Colonic mucosa (tissue), 4 donors: Measurements from ENCODE around the gene AANAT. TPM values are rescaled to one million over a fixed set of nuclear protein-coding genes. Genes with fewer than 3 reads are reported as not detected.
"Not testable (repeated sequence)": the region's sequence is repeated elsewhere in the genome, so short reads cannot be mapped to it uniquely, and the experiment has no call there.

ENCODE experiments used
- DNase-seq: peaks from one replicate; pipeline ENCODE4 v3.0.0-alpha.2; 2020
- H3K27ac ChIP-seq: fragments of 200-600 bp; one replicate; pipeline ENCODE4 v1.8.0; 2021
- H3K27me3 ChIP-seq: fragments of 200-600 bp; one replicate; pipeline ENCODE4 v1.8.0; 2021
- H3K36me3 ChIP-seq: fragments of 200-600 bp; one replicate; pipeline ENCODE4 v1.8.0; 2021
- H3K4me1 ChIP-seq: fragments of 200-600 bp; one replicate; pipeline ENCODE4 v1.8.0; 2021; ENCODE audit warnings: mild to moderate bottlenecking
- H3K4me3 ChIP-seq: fragments of 200-600 bp; one replicate; pipeline ENCODE4 v1.8.0; 2021
- H3K9ac ChIP-seq, 2 donors: one replicate each; pipeline ENCODE4 v1.7.0; 2013; ENCODE audit warnings: control low read depth in 2 of 2, low read depth in 2 of 2, low read length in 2 of 2
- H3K9me3 ChIP-seq: fragments of 200-600 bp; one replicate; pipeline ENCODE4 v1.8.0; 2021
- CTCF ChIP-seq: fragments of 200-600 bp; IDR thresholded peaks from one replicate; pipeline ENCODE4 v1.8.0; 2022; ENCODE audit warnings: antibody characterized with exemption, mild to moderate bottlenecking
- intact Hi-C: fragments of 100-400 bp; cut with DNase I; formaldehyde crosslinking; loops from one replicate; pipeline ENCODE4 v1.14.1; 2022
- total RNA-seq, 2 donors: library from RNA; stranded (reverse); fragmentation: NEBNext Ultra II Directional in 1 of 2; extraction: Animal tissue kit (Norgen Biotek cat#: 25700) in 1 of 2; gene quantifications; one replicate each; pipeline ENCODE4 v1.2.1, GENCODE V29; 2021
- donor health status: healthy.
- donor health status: DM: no; HTN: no; CAD: no.
- donor health status: DM: no; HTN: no; CAD: no.

The AANAT gene
- total RNA-seq, 2 donors from 2014 or later, result not detected

DNA sequence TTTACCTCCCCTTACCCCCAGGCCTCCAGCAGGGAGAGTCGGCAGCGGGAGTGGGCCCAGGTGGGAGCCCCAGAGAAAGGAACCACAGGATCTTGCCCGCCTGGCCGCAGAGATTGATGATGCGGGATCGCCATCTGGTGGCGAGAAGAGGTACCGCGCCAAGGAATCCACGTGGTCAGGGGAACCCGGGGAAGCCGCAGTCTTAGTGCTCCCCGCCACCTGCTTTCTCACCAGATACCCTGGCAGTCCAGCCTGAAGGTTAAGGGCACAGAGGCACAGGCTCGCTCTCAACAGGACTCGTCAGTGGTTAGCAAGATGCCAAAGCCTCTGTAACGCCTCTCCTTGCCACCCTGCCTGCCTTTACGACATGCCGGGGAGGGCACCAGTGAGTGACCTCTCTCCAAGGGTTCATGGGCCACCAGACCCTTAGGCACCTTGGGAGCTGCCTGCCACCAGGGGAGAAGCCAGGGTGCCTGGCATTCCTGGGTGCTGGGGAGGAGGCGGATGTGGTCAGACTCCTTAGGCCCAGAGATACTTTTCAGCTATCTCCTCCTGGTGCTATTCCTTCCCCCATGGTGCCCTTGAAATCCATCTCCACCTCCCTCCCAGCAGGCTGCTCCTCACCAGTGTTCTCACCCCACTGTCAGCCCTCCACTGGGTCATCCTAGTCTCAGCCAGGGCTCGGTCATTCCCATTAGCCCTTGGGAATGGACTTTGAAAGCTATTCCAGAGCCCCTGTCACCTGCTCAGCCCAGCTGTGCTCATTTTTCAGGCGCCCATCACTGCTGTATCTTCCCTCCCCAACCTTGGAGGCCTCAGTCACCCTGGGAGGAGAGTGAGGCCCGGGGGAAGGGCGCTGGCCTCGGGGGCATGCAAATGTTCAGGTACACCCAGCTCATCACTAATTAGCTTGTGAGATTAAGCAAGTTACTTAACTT, 39.3 kb downstream of the AANAT start:
- Histone ChIP-seq H3K27me3 (no peaks in the 10 kb centered on the region), H3K36me3 (no peaks in the 10 kb centered on the region), H3K9ac (peak overlapping the region in 1 of 2 donors; percentile 16), H3K4me1 (peaks cover 5% of the 10 kb centered on the region), H3K27ac (no peak overlapping the region), H3K9me3 (no peaks in the 10 kb centered on the region), H3K4me3 (no peak overlapping the region)
- DNase-seq, result peak; percentile 90
- TF ChIP-seq CTCF, result peak; percentile 89
- intact Hi-C loops, result loop anchor here (2.0 to 10.0 kb wide), 3 partner anchors 40 to 202 kb away; partner anchors contain the start of genes AANAT and QRICH2

DNA sequence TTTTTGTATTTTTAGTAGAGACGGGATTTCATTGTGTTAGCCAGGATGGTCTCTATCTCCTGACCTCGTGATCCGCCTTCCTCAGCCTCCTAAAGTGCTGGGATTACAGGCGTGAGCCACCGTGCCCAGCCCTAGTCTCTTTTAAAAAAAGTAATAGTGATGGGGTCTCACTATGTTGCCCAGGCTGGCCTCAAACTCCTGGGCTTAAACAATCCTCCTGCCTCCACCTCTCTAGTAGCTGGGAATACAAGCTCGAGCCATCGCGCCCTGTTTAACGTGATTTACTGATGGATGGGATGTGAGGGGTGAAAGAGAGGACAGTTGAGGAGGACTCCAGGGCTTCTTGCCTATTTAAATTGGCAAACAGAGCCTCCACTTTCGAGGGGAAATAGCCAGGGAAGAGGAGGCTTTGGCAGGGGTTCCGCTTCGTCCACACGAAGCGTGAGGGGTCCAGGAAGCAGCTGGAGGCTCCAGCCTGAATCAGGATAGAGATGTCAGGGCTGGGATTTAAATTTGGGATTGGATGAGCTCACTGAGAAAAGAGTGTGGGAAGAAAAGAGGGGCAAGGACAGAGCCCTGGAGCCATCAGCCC, 41.2 kb downstream of the AANAT start:
- H3K4me1 ChIP-seq, H3K9ac ChIP-seq, H3K4me3 ChIP-seq, H3K27ac ChIP-seq, H3K36me3 ChIP-seq, H3K9me3 ChIP-seq, H3K27me3 ChIP-seq, DNase-seq: not testable (repeated sequence)
- intact Hi-C loops, result loop anchor here (5.0 to 10.0 kb wide), 2 partner anchors 96 to 204 kb away; partner anchors contain the start of gene QRICH2

- Histone ChIP-seq H3K9ac (no peak overlapping the region), H3K4me1 (peaks cover 3% of the 10 kb centered on the region), H3K9me3 (no peaks in the 10 kb centered on the region), H3K4me3 (no peak overlapping the region), H3K27me3 (no peaks in the 10 kb centered on the region), H3K36me3 (no peaks in the 10 kb centered on the region), H3K27ac (no peak overlapping the region)
- intact Hi-C loops, result no loop called here
- DNase-seq, result no peak
- TF ChIP-seq CTCF, result no peak
Measured at GRCh38 chr17:76510831-76511244, 43.4 kb downstream of the AANAT start.

DNA sequence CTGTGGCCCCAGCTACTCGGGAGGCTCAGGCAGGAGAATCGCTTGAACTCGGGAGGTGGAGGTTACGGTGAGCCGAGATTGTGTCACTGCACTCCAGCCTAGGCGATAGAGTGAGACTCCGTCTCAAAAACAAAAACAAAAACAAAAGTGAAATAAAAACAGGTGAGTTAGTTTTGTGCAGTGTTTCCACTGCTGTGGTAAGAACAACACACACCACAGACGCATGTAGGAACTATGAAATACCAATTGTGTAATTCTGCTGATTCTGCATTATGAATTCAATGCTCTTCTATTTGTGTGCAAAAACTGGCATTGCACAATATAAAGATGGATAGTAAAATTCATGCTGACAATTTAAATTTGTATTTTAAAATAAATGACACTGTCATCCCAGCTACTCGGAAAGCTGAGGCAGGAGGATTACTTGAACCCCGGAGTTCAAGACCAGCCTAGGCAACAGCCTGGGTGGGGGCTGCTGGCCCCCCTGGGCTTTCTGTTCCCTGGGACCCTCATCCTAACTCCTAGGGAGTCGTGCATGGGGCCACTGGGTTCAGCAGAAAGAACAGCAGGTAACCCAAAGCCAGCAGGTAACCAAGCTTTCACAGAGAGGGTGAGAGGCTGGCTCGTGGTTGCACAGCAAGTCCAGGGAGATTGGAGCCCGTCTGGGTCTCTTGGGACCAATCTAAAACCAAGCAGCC, 44.4 kb downstream of the AANAT start:
- Histone ChIP-seq H3K36me3 (no peaks in the 10 kb centered on the region), H3K4me3 (no peak overlapping the region), H3K9ac (no peak overlapping the region), H3K9me3 (no peaks in the 10 kb centered on the region), H3K27ac (no peak overlapping the region), H3K4me1 (no peaks in the 10 kb centered on the region), H3K27me3 (no peaks in the 10 kb centered on the region)
- TF ChIP-seq CTCF, result no peak
- intact Hi-C loops, result no loop called here
- no peak for DNase-seq

GRCh38 chr17:76512366-76513305, 45.2 kb downstream of the AANAT start:
- no peak overlapping the region for H3K4me3 ChIP-seq
- intact Hi-C loops, result no loop called here
- no peak for DNase-seq
- H3K9ac ChIP-seq, result no peak overlapping the region
- no peak for TF ChIP-seq CTCF
- H3K36me3 ChIP-seq, result no peaks in the 10 kb centered on the region
- no peaks in the 10 kb centered on the region for H3K9me3 ChIP-seq
- no peak overlapping the region for H3K27ac ChIP-seq
- no peaks in the 10 kb centered on the region for H3K27me3 ChIP-seq
- H3K4me1 ChIP-seq, result no peaks in the 10 kb centered on the region
